Epithelial cell of esophagus (primary cell): ENCODE results near the gene CRYGA.

Experiments
- DNase-seq: peaks from one replicate; pipeline ENCODE4 v3.0.0; 2010; ENCODE audit warnings: low read depth
- H3K4me3 ChIP-seq: 2 replicates; pipeline ENCODE4 v1.5.1; 2011; ENCODE audit warnings: mild to moderate bottlenecking, low read length, control low read depth
- TF ChIP-seq, protein P1 (sequence below): IDR thresholded peaks from 2 replicates; pipeline ENCODE4 v1.5.1; 2011; ENCODE audit warnings: low read depth, mild to moderate bottlenecking, low read length, control low read depth, inconsistent platforms; ENCODE audit not compliant: insufficient read depth; ENCODE audit errors: missing control alignments

CRYGA gene, protein sequence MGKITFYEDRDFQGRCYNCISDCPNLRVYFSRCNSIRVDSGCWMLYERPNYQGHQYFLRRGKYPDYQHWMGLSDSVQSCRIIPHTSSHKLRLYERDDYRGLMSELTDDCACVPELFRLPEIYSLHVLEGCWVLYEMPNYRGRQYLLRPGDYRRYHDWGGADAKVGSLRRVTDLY

DNA sequence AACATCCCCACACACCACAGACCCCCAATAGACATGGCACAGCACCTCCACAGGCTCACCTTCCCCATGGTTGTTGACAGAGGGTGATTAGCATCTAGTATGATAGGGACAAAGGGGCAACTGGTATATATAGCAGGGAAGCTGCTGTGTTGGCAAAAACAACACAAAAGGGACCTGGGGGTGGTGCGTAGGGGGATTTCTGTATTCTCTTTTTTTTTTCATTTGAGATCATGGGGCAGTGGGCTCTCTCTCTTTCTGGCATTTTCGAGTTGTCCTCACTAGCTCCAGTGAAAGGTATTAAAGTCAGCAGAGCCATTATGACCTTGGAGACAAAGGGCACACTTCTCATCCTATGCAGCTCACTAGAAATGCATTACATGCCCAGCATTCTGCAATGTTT, at the start of gene CRYGA:
Gene CRYGA (minus strand): TSS at position 101 of the 400 bp plus-strand sequence. CDS start 33 bp downstream, at position 68.
- H3K4me3 ChIP-seq, result no peak within 1 kb of the TSS
- TF ChIP-seq, protein P1, sequence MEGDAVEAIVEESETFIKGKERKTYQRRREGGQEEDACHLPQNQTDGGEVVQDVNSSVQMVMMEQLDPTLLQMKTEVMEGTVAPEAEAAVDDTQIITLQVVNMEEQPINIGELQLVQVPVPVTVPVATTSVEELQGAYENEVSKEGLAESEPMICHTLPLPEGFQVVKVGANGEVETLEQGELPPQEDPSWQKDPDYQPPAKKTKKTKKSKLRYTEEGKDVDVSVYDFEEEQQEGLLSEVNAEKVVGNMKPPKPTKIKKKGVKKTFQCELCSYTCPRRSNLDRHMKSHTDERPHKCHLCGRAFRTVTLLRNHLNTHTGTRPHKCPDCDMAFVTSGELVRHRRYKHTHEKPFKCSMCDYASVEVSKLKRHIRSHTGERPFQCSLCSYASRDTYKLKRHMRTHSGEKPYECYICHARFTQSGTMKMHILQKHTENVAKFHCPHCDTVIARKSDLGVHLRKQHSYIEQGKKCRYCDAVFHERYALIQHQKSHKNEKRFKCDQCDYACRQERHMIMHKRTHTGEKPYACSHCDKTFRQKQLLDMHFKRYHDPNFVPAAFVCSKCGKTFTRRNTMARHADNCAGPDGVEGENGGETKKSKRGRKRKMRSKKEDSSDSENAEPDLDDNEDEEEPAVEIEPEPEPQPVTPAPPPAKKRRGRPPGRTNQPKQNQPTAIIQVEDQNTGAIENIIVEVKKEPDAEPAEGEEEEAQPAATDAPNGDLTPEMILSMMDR, result no peak
- DNase-seq, result no peak

DNA sequence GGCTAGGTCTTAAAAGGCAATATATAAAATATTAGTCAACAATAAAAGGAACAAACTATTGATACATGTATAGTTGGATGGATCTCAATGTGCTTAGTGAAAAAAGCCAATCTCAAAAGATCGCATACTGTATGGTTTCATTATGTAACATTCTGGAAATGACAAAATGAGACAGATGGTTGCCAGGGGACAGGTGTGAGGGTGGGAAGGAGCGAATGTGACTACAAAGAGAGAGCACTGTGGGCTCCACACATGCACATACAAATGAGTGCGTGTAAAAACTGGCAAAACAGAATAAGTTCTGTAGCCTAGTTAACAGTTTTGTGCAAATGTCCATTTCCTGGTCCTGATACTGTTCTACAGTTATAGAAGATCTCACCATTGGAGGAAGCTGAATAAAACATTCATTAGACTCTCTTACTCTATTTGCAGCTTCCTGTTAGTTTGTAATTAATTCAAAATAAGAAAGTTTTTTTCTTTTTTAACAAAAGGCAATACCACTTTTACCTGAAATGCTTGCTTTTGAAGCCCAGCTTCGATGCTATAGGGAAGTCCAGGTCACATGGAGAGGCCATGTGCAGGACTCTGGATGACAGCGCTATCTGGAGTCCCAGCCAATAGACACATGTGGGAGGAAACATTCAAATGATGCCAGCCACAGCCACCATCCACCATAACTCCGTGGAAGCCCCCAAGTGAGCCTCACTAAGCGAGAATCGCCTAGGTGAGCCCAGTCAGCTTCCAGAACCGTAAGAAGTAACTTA, 47.5 kb upstream of the CRYGA start:
- TF ChIP-seq, protein P1, result no peak
- DNase-seq, result no peak
- no peak overlapping the region for H3K4me3 ChIP-seq

DNA sequence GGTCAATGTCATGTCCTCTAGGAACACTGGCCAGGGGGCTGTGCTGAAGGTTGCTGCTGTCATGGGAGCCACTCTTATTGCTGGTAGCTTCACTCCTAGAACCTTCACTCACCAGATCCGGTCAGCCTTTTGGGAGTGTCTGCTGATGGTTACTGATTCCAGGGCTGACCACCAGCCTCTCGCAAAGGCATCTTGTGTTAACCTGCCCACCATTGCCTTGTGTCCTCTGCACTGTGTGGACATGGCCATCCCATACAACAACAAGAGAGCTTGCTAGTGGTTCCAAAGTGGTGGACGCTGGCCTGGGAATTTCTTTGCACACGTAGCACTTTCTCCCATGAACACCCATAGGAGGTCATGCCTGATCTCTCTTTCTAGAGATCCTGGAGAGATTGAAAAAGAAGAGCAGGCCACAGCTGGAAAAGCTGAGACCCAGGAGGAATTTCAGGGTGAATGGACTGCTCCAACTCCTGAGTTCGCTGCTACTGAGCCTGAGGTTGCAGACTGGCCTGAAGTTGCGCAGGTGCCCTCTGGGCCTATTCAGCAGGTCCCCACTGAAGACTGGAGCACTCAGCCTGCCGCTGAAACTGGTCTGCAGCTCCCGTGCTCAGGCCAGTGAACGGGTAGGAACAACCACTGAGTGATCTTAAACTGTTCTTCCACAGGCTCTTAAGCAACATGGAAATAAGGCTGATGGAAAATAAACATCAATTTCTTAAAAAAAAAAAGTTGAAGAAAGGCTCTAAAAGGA, 45.1 kb upstream of the CRYGA start:
- TF ChIP-seq, protein P1, result no peak
- no peak for DNase-seq

DNA sequence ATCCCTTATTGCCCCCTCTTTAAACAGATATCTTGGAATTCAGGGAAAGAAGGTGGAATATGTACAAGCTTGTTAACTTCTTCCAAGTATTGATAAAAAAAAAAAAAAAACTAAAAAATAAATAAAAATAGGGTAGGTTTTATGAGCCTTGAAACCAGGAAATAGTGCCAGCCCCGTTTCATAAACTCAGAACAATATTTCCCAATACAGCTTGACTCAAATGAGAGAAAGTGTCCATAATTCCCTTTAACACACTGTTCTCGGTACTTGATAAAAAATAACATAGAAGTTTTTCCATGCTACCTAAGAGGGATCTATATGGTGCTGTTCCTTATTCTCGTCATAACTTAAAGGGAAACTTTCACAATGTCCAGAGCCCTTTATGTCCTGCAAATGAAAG, 44.4 kb upstream of the CRYGA start:
- H3K4me3 ChIP-seq, result no peak overlapping the region
- no peak for DNase-seq
- TF ChIP-seq, protein P1, result no peak

More for the DNA sequence above, 45.1 kb upstream of the CRYGA start:
- no peak overlapping the region for H3K4me3 ChIP-seq

DNA sequence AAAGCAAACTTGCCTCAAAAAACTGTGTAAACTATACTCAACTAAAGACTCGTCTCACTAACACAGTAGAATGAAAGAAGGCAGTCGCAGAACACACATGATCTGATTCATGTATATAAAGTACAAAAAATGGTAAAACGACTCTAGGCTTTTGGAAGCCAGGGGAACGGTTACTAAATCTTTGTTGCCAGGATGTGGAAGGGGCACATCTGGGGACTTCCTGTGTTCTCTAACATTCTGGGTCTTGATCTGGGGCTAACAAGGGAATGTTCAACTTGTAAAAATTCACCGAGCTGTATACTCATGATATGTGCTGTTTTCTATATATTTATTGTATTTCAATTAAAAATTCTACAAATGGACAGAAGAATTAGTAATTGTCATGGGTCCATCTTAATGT, 40.8 kb upstream of the CRYGA start:
- no peak overlapping the region for H3K4me3 ChIP-seq
- TF ChIP-seq, protein P1, result no peak
- DNase-seq, result no peak

DNA sequence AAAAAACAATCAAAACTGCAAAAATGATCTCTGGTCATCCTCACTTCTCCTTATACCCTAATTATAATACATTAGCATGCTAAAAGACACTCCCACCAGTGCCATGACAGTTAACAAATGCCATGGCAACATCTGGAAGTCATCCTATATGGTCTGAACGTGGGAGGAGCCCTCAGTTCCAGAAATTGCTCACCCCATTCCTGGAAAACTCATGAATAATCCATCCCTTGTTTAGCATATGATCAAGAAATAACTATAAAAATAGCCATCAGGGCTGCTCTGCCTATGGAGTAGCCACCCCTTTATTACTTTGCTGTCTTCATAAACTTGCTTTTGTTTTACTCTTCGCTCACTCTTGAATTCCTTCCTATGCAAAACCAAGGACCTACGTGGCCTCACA, 32.1 kb upstream of the CRYGA start:
- H3K4me3 ChIP-seq, result no peak overlapping the region
- DNase-seq, result no peak
- TF ChIP-seq, protein P1, result no peak
